NCI-H510A treated with DMSO at 0.1 percent for 48 hours (cell line): ENCODE data around the gene ATG10.
"Not testable (repeated sequence)": the region's sequence is repeated elsewhere in the genome, so short reads cannot be mapped to it uniquely, and the experiment has no call there.

Experiments
- DNase-seq: peaks from one replicate; lab custom pipeline; 2025; lab: John Stamatoyannopoulos, UW

ATG10 gene

GRCh38 chr5:82057051-82057450 lies 85.2 kb downstream of the ATG10 start:
- DNase-seq: no peak

DNA sequence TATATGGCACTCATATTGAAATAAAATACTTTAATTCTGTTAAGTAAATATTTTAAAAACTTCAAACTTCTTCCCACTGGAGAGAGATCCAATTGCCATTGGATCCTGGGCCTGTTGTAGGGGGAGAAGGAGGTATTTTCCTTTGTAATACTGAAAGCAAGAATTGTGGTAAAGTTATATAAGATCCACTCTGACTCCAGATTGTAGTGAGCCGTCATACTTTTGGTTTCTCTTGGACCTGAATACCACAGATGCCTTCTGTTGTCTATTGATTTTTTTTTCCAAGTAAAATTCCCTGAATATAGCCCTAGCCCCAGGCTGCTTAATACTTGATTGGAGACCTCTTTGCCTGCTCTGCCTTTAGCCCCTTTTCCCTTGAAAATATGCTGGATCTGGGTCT lies 86.9 kb downstream of the ATG10 start:
- no peak for DNase-seq

GRCh38 chr5:82066791-82067190 lies 95.0 kb downstream of the ATG10 start:
- no peak for DNase-seq

DNA sequence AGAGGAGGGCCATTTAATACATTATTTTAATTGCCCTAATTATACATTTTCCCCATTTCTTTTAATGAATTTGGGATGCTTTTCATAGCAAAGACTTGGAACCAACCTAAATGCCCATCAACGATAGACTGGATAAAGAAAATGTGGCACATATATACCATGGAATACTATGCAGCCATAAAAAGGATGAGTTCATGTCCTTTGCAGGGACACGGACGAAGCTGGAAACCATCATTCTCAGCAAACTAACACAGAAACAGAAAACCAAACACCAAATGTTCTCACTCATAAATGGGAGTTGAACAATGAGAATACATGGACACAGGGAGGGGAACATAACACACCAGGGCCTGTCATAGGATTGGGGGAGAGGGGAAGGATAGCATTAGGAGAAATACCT lies 96.2 kb downstream of the ATG10 start:
- not testable (repeated sequence) for DNase-seq

GRCh38 chr5:82068723-82069122 lies 96.9 kb downstream of the ATG10 start:
- no peak for DNase-seq

DNA sequence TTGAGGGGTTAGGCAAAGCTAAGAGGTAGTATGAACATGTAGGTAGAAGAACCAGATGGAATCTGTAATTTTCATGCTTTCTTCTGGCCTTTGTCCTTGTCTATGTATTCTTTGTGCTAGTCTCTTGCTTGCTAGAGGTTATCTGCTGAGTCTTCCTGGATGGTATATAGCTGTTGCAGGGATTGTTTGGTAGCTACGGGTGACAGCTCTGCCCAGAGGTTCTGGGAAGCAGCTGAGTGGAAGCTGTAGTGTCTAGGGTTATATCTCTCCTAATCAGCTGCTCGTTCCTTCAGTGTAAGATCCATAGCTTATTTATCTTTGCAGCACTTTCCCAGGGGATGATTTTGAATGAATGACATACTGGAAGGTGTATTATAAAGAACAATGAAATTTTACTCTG lies 100.3 kb downstream of the ATG10 start:
- no peak for DNase-seq

DNA sequence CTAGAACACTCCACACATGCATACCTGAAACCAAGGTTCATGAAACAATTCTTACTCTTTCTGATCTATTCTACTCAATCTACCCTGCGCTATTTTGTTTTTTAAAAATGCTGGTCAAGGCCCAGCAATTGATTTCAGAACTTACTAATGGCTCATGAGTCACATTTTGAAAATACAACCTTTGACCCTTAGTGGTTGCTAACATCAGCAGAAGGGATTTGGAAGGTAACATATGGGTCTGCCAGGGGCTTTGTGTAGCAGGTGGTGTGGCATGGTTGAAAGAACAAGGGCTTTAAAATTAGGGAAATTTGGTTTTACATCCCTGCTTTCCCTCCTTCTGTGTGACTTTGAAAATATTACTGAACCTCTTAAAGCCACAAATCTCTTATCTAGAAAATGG lies 101.4 kb downstream of the ATG10 start:
- no peak for DNase-seq

- DNase-seq: no peak
Measured at GRCh38 chr5:82074950-82075349, 103.1 kb downstream of the ATG10 start.

- DNase-seq: no peak
Measured at GRCh38 chr5:82077496-82077895, 105.7 kb downstream of the ATG10 start.

GRCh38 chr5:82091617-82092016 lies 119.8 kb downstream of the ATG10 start:
- no peak for DNase-seq

DNA sequence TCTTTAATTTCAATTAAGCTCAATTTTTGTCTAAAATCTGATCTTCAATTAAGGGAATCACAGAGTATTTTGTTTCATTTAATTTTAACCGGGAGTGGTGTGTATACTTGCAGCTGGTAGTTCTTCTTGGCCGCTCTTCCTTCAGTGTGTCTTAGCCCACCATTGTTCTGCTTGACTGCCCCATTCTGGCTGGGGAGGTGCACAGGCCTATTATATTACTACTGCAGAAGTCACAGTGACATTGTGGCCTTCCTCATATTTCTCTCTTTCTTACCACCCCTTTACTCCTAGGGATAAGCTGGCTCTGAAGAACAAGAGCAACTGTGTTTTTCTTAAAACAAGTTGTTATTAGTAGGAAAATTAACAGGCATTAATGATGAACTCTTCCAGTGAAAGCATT lies 123.7 kb downstream of the ATG10 start:
- DNase-seq: no peak

- DNase-seq: no peak
Measured at GRCh38 chr5:82096249-82096648, 124.4 kb downstream of the ATG10 start.

DNA sequence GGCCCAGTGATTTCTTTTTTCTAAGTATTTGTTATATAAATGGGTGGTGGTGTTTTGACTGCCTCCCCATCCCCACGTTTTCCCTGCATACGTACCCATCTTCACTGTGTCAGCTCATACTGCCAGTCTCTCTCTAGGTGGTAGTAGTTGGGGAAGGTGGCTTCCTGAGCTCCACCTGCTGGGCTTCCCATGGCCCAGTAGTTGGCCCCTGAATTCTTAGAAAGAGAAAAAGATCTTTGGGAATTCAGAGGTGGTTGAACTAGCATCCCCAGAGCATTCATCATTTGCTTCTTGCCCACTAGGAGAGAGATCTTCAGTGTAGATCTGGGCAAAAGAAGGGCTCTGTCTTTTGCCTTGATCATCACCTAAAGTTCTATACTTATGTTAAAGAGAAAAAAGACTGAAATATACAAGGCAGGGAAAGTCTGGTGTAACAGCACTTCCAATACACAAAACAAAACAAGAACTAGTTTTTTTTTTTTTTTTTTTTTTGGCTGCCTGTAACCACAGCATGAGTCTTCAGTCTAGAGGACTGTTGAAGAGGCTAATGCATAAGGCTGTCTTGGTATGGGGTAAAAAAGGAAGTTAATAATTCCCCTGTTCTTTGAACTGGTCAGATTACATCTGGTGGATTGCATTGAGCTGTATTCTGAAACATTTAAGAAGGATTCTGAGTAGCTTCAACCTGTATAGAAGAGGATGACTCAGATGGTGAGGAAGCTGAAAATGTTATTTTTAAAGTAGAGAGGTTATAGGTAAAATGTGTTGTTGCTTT lies 128.7 kb downstream of the ATG10 start:
- no peak for DNase-seq

DNA sequence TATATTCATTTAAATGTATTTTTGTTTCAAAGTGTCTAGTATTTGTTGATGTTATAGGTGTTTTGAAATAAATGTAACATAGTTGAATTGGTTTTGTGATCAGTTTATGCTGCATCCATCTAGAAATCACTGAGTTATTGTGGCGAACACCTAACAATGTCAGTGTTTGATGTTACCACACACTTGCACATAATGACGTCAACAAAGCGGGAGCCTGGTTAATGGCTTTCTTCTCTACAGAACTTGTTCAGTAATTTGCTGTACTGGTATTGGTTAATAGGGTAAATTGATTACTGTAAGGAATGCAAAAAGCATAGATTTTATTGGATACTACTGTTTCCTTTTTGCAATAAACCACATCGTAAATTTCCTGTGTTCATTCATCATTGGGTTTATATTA lies 133.0 kb downstream of the ATG10 start:
- no peak for DNase-seq

DNA sequence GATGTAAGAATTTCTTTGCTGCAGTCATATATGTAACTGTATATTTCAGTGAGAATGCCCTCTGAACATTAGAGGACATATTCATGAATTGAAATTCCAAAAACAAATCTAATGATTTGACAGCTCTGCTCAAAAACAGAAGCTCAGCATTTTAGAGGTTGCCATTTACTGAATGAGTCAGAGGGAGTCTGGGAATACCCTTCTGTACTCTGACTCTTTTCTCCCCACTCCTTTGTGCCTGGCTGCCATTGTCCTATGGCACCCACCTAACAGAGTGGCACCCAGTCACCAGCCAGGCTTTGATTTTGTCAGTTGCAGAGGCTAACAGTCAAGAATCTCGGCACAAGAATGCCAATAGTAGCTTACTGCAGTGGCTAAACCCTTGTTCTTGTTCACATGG lies 133.6 kb downstream of the ATG10 start:
- no peak for DNase-seq

GRCh38 chr5:82106207-82106606 lies 134.4 kb downstream of the ATG10 start:
- DNase-seq: no peak

GRCh38 chr5:82106756-82107155 lies 134.9 kb downstream of the ATG10 start:
- no peak for DNase-seq

GRCh38 chr5:82107267-82107666 lies 135.4 kb downstream of the ATG10 start:
- DNase-seq: no peak

DNA sequence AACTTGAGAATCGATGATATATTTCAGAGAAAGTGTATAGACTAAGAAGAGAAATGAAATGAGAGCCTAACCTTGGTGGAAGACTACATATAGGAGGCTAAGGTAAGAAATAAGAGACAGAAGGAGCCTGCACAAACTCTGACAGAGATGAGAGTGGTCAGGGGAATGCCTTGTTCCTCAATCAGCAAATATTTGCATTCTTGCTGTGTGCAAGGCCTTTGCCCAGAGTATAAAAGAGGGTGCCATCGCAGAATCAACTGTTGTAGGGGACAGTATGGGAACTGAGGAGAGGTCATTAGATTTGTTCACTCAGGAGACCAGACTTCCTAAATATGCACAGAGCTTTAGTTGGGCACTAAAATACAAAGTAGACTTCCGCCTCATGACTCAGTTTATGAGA lies 137.2 kb downstream of the ATG10 start:
- no peak for DNase-seq

GRCh38 chr5:82109915-82110314 lies 138.1 kb downstream of the ATG10 start:
- not testable (repeated sequence) for DNase-seq

GRCh38 chr5:82111191-82111590 lies 139.4 kb downstream of the ATG10 start:
- DNase-seq: no peak

GRCh38 chr5:82115858-82116257 lies 144.0 kb downstream of the ATG10 start:
- no peak for DNase-seq

GRCh38 chr5:82119889-82120288 lies 148.1 kb downstream of the ATG10 start:
- no peak for DNase-seq

DNA sequence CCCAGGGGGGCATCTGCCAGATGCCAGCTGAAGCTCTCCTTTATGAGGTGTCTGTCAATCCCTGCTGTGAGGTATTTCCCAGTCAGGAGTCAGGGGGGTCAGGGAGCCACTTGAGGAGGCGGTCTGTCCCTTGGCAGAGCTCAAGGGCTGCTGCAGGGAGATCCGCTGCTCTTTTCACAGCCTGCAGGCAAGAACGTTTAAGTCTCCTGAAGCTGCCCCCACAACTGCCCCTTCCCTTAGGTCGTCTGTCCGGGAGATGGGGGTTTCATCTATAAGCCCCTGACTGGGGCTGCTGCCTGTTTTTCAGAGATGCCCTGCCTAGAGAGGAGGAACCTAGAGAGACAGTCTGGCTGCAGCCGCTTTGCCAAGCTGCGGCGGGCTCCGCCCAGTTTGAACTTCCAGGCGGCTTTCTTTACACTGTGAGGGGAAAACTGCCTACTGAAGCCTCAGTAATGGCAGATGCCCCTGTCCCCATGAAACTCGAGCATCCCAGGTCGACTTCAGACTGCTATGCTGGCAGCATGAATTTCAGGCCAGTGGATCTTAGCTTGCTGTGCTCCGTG lies 158.0 kb downstream of the ATG10 start:
- DNase-seq: no peak
